ENCODE measurements around the gene EMX2. TPM values are rescaled to one million over a fixed set of nuclear protein-coding genes. Genes with fewer than 3 reads are reported as not detected.

Gene EMX2
- total RNA-seq, 1 experiment from 2014 or later = not detected

DNA sequence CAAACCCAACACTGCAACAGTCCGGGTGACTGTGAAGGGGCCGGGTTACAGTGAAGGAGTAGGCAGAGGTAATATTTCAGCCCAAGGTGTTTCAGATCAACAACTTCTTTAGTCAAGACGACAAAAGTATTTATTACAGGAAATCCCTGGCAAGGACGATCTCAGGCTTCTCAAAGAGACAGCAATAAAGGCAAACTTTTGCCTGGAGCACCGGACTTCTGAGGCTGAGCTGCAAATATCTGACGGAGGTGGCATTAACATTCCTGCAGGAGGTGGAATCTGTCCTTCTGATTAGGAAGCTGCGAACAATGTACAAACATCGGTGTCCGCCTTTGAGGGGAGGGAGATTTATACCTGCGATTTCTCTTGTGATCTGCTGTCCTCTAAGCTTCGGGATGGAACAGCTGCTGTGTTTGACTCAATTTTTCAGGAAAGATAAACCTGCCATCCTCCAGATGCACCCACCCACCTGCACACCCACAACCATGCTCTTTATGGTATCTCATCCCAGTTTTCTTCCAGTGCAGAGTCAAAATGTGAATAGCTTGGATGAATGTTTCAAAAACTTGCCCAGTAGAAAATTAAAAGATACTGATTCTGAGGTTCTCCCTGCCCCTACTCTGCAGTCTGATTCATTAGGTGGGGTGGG lies 32.1 kb downstream of the EMX2 start:
- Histone ChIP-seq H3K27ac (ENCODE audit: low read depth, low read length, poor library complexity, severe bottlenecking) (no peak overlapping the region), H3K9me3 (ENCODE audit: low read depth, low read length, poor library complexity, severe bottlenecking) (no peaks in the 10 kb centered on the region), H3K36me3 (ENCODE audit: insufficient read depth, low read length, poor library complexity, severe bottlenecking) (no peaks in the 10 kb centered on the region), H3K4me3 (ENCODE audit: low read depth, low read length, poor library complexity, severe bottlenecking) (no peak overlapping the region), H3K4me1 (ENCODE audit: insufficient read depth, low read length, poor library complexity, severe bottlenecking) (no peaks in the 10 kb centered on the region), H3K27me3 (replicated peaks; ENCODE audit: insufficient read depth, low read depth, low read length, poor library complexity) (peaks cover 70% of the 10 kb centered on the region)
- BruUV-seq (replicated peaks) = no TSS peak
- no peak for TF ChIP-seq EZH2 (IDR thresholded peaks at IDR 0.05; ENCODE audit: borderline replicate concordance, low read depth, low read length, poor library complexity, severe bottlenecking)
- TF ChIP-seq, protein P1, sequence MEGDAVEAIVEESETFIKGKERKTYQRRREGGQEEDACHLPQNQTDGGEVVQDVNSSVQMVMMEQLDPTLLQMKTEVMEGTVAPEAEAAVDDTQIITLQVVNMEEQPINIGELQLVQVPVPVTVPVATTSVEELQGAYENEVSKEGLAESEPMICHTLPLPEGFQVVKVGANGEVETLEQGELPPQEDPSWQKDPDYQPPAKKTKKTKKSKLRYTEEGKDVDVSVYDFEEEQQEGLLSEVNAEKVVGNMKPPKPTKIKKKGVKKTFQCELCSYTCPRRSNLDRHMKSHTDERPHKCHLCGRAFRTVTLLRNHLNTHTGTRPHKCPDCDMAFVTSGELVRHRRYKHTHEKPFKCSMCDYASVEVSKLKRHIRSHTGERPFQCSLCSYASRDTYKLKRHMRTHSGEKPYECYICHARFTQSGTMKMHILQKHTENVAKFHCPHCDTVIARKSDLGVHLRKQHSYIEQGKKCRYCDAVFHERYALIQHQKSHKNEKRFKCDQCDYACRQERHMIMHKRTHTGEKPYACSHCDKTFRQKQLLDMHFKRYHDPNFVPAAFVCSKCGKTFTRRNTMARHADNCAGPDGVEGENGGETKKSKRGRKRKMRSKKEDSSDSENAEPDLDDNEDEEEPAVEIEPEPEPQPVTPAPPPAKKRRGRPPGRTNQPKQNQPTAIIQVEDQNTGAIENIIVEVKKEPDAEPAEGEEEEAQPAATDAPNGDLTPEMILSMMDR (conservative IDR thresholded peaks at IDR 0.05; ENCODE audit: low read depth, low read length) = no peak
- ChIA-PET POLR2A (ENCODE audit: low non-redundant PET) (no interaction called here), CTCF (no interaction called here)
- DNase-seq (ENCODE audit: low spot score) = no peak
- intact Hi-C loops (cut with micrococcal nuclease; ENCODE audit: unreplicated experiment) = no loop called here

DNA sequence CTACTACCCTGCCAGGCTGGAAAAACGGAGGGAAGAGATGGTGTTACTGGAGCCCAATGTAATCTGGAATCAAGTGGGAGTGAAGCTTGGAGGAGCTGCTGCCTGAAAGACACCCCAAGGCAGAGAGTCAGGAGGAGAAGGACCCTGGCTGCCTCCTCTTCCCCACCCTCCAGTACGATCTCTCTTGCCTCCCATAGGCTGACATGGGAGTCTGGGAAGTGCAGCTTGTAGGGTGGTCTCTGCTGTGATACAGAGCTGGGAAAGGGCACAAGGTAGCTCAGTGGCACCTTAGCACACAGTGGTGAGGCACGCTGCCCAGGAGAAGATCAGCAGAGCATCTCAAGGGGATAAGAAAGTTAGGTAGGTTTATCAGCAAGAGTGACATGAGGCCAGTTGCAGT lies 35.9 kb downstream of the EMX2 start:
- no peaks in the 10 kb centered on the region for H3K4me1 ChIP-seq (ENCODE audit: insufficient read depth, low read length, poor library complexity, severe bottlenecking)
- no peaks in the 10 kb centered on the region for H3K36me3 ChIP-seq (ENCODE audit: insufficient read depth, low read length, poor library complexity, severe bottlenecking)
- TF ChIP-seq, protein P1 (conservative IDR thresholded peaks at IDR 0.05; ENCODE audit: low read depth, low read length) = no peak
- TF ChIP-seq EZH2 (IDR thresholded peaks at IDR 0.05; ENCODE audit: borderline replicate concordance, low read depth, low read length, poor library complexity, severe bottlenecking) = no peak
- no peak for DNase-seq (ENCODE audit: low spot score)
- BruUV-seq (replicated peaks) = no TSS peak
- ChIA-PET POLR2A (ENCODE audit: low non-redundant PET) (no interaction called here), CTCF (no interaction called here)
- no peak overlapping the region for H3K27ac ChIP-seq (ENCODE audit: low read depth, low read length, poor library complexity, severe bottlenecking)
- peaks cover 62% of the 10 kb centered on the region for H3K27me3 ChIP-seq (replicated peaks; ENCODE audit: insufficient read depth, low read depth, low read length, poor library complexity)
- no peak overlapping the region for H3K4me3 ChIP-seq (ENCODE audit: low read depth, low read length, poor library complexity, severe bottlenecking)
- intact Hi-C loops (cut with micrococcal nuclease; ENCODE audit: unreplicated experiment) = no loop called here
- no peaks in the 10 kb centered on the region for H3K9me3 ChIP-seq (ENCODE audit: low read depth, low read length, poor library complexity, severe bottlenecking)

DNA sequence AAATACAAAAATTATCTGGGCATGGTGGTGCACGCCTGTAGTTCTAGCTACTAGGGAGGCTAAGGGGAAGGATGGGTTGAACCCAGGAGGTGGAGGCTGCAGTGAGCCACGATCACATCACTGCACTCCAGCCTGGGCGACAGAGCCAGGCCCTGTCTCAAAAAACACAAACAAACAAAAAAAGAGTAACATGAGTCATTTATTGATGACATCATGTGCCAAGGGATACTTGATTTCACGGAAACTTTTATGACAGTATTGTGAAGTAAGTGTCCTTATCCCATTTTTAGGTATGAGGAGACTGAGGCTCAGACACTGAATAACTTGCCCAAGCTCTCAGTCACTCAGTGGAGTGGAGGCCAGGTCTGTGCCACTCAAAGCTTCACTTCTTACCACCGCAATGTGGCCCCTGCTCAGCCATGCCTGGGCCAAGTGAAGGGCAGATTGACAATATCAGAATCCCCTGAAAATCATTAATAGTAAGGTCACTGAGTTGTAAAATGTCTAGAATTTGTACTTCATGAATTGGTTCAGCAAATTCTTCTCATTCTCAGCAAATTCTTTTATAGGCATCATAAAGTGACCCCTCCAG lies 36.5 kb downstream of the EMX2 start:
- H3K36me3 ChIP-seq (ENCODE audit: insufficient read depth, low read length, poor library complexity, severe bottlenecking) = no peaks in the 10 kb centered on the region
- H3K9me3 ChIP-seq (ENCODE audit: low read depth, low read length, poor library complexity, severe bottlenecking) = no peaks in the 10 kb centered on the region
- intact Hi-C loops (cut with micrococcal nuclease; ENCODE audit: unreplicated experiment) = no loop called here
- H3K4me3 ChIP-seq (ENCODE audit: low read depth, low read length, poor library complexity, severe bottlenecking) = no peak overlapping the region
- peaks cover 56% of the 10 kb centered on the region for H3K27me3 ChIP-seq (replicated peaks; ENCODE audit: insufficient read depth, low read depth, low read length, poor library complexity)
- POLR2A ChIA-PET (ENCODE audit: low non-redundant PET) = no interaction called here
- BruUV-seq (replicated peaks) = no TSS peak
- no peak for DNase-seq (ENCODE audit: low spot score)
- no peak overlapping the region for H3K27ac ChIP-seq (ENCODE audit: low read depth, low read length, poor library complexity, severe bottlenecking)
- H3K4me1 ChIP-seq (ENCODE audit: insufficient read depth, low read length, poor library complexity, severe bottlenecking) = no peaks in the 10 kb centered on the region
- CTCF ChIA-PET = no interaction called here
- no peak for TF ChIP-seq EZH2 (IDR thresholded peaks at IDR 0.05; ENCODE audit: borderline replicate concordance, low read depth, low read length, poor library complexity, severe bottlenecking)
- TF ChIP-seq, protein P1 (conservative IDR thresholded peaks at IDR 0.05; ENCODE audit: low read depth, low read length) = no peak
